ENCODE data around the gene AATF.
"Not testable (repeated sequence)": the region's sequence is repeated elsewhere in the genome, so short reads cannot be mapped to it uniquely, and the experiment has no call there.

Gene AATF

GRCh38 chr17:37067555-37068111 lies 118.9 kb downstream of the AATF start:
- in situ Hi-C loops (cut with MboI; ENCODE audit: low sequenced_read_pairs) = no loop called here

- in situ Hi-C loops (cut with MboI; ENCODE audit: low sequenced_read_pairs) = no loop called here
These were observed 119.5 kb downstream of the AATF start for GRCh38 chr17:37068266-37068665.

GRCh38 chr17:37069087-37069486 lies 120.3 kb downstream of the AATF start:
- in situ Hi-C loops (cut with MboI; ENCODE audit: low sequenced_read_pairs) = no loop called here

GRCh38 chr17:37073464-37073863 lies 124.7 kb downstream of the AATF start:
- in situ Hi-C loops (cut with MboI; ENCODE audit: low sequenced_read_pairs) = not testable (repeated sequence)

- in situ Hi-C loops (cut with MboI; ENCODE audit: low sequenced_read_pairs) = no loop called here
These were observed 130.4 kb downstream of the AATF start for GRCh38 chr17:37079065-37079708.

- in situ Hi-C loops (cut with MboI; ENCODE audit: low sequenced_read_pairs) = no loop called here
These were observed 131.0 kb downstream of the AATF start for GRCh38 chr17:37079735-37080134.

- in situ Hi-C loops (cut with MboI; ENCODE audit: low sequenced_read_pairs) = no loop called here
These were observed 132.5 kb downstream of the AATF start for GRCh38 chr17:37081287-37081686.

GRCh38 chr17:37082311-37082860 lies 133.6 kb downstream of the AATF start:
- in situ Hi-C loops (cut with MboI; ENCODE audit: low sequenced_read_pairs) = no loop called here

- in situ Hi-C loops (cut with MboI; ENCODE audit: low sequenced_read_pairs) = no loop called here
These were observed 134.2 kb downstream of the AATF start for GRCh38 chr17:37082985-37083384.

GRCh38 chr17:37083456-37083855 lies 134.7 kb downstream of the AATF start:
- in situ Hi-C loops (cut with MboI; ENCODE audit: low sequenced_read_pairs) = no loop called here

- in situ Hi-C loops (cut with MboI; ENCODE audit: low sequenced_read_pairs) = no loop called here
These were observed 135.6 kb downstream of the AATF start for GRCh38 chr17:37084372-37084771.

GRCh38 chr17:37086334-37086733 lies 137.6 kb downstream of the AATF start:
- in situ Hi-C loops (cut with MboI; ENCODE audit: low sequenced_read_pairs) = no loop called here

GRCh38 chr17:37086948-37087347 lies 138.2 kb downstream of the AATF start:
- in situ Hi-C loops (cut with MboI; ENCODE audit: low sequenced_read_pairs) = no loop called here

- in situ Hi-C loops (cut with MboI; ENCODE audit: low sequenced_read_pairs) = no loop called here
These were observed 138.9 kb downstream of the AATF start for GRCh38 chr17:37087683-37088082.

GRCh38 chr17:37088459-37088858 lies 139.7 kb downstream of the AATF start:
- in situ Hi-C loops (cut with MboI; ENCODE audit: low sequenced_read_pairs) = no loop called here

GRCh38 chr17:37088913-37089312 lies 140.2 kb downstream of the AATF start:
- in situ Hi-C loops (cut with MboI; ENCODE audit: low sequenced_read_pairs) = no loop called here

- in situ Hi-C loops (cut with MboI; ENCODE audit: low sequenced_read_pairs) = no loop called here
These were observed 141.2 kb downstream of the AATF start for GRCh38 chr17:37089956-37090355.

- in situ Hi-C loops (cut with MboI; ENCODE audit: low sequenced_read_pairs) = no loop called here
These were observed 142.2 kb downstream of the AATF start for GRCh38 chr17:37090941-37091340.

GRCh38 chr17:37092071-37092470 lies 143.3 kb downstream of the AATF start:
- in situ Hi-C loops (cut with MboI; ENCODE audit: low sequenced_read_pairs) = no loop called here

GRCh38 chr17:37092701-37093100 lies 143.9 kb downstream of the AATF start:
- in situ Hi-C loops (cut with MboI; ENCODE audit: low sequenced_read_pairs) = no loop called here

GRCh38 chr17:37094391-37094790 lies 145.6 kb downstream of the AATF start:
- in situ Hi-C loops (cut with MboI; ENCODE audit: low sequenced_read_pairs) = no loop called here

GRCh38 chr17:37096071-37096470 lies 147.3 kb downstream of the AATF start:
- in situ Hi-C loops (cut with MboI; ENCODE audit: low sequenced_read_pairs) = no loop called here

- in situ Hi-C loops (cut with MboI; ENCODE audit: low sequenced_read_pairs) = no loop called here
These were observed 148.4 kb downstream of the AATF start for GRCh38 chr17:37097154-37097553.

Data from hTERT RPE-1 (cell line).